OCI-LY3 (cell line): ENCODE measurements around the gene TOR1A.

ENCODE experiments used
- H2AFZ ChIP-seq: fragments of 200-600, 300-600 bp; shearing (Covaris generic); 2 replicates; pipeline ENCODE4 v1.6.0; 2014; ENCODE audit warnings: antibody characterized with exemption, low read depth, low read length
- H3K27ac ChIP-seq: fragments of 200-600, 300-600 bp; sonication (generic); 2 replicates; pipeline ENCODE4 v1.5.1; 2014; ENCODE audit warnings: mild to moderate bottlenecking, low read length, moderate library complexity, mixed read lengths
- H3K27me3 ChIP-seq: fragments of 200-600, 300-600 bp; sonication (generic); 2 replicates; pipeline ENCODE4 v1.6.1; 2014; ENCODE audit warnings: low read depth, low read length, mixed read lengths
- H3K36me3 ChIP-seq: fragments of 200-600, 300-600 bp; sonication (generic); replicated peaks from 2 replicates; pipeline ENCODE3; 2014; ENCODE audit warnings: low read depth, low read length, mixed read lengths
- H3K4me1 ChIP-seq: fragments of 300-600, 200-600 bp; sonication (generic); 2 replicates; pipeline ENCODE4 v1.6.1; 2014; ENCODE audit warnings: low read length, mixed read lengths
- H3K4me2 ChIP-seq: fragments of 200-600, 300-600 bp; sonication (generic); 2 replicates; pipeline ENCODE4 v1.6.1; 2014; ENCODE audit warnings: low read length, mixed read lengths
- H3K4me3 ChIP-seq: fragments of 300-600, 200-600 bp; sonication (generic); 2 replicates; pipeline ENCODE4 v1.5.1; 2014; ENCODE audit warnings: antibody characterized with exemption, mild to moderate bottlenecking, low read length, moderate library complexity
- H3K79me2 ChIP-seq: fragments of 300-600, 200-600 bp; shearing (Covaris generic); 2 replicates; pipeline ENCODE4 v1.6.1; 2014; ENCODE audit warnings: mild to moderate bottlenecking, low read length, mixed read lengths
- H3K9ac ChIP-seq: fragments of 300-600, 200-600 bp; shearing (Covaris generic); 2 replicates; pipeline ENCODE4 v1.6.0; 2014; ENCODE audit warnings: mild to moderate bottlenecking, low read length, moderate library complexity
- H3K9me3 ChIP-seq: fragments of 200-600, 300-600 bp; shearing (Covaris generic); 2 replicates; pipeline ENCODE4 v1.6.1; 2014; ENCODE audit warnings: low read length, mixed read lengths; ENCODE audit not compliant: insufficient read depth
- H4K20me1 ChIP-seq: fragments of 200-600, 300-600 bp; sonication (generic); 2 replicates; pipeline ENCODE4 v1.6.1; 2016; ENCODE audit warnings: low read length, mixed read lengths; ENCODE audit not compliant: insufficient read depth
- EZH2phosphoT487 ChIP-seq: fragments of 200-600 bp; shearing (Covaris generic); IDR thresholded peaks from 2 replicates; pipeline ENCODE4 v1.6.1; 2018; ENCODE audit warnings: antibody characterized with exemption, mixed run types, low read depth
- TF ChIP-seq, protein P1 (sequence below): fragments of 200-600, 300-600 bp; sonication (generic); IDR thresholded peaks from 2 replicates; pipeline ENCODE4 v1.5.1; 2014; ENCODE audit warnings: antibody characterized with exemption, low read length, low read depth

The TOR1A gene

GRCh38 chr9:129868023-129868871, 44.3 kb upstream of the TOR1A start:
- no peak overlapping the region for H3K9ac ChIP-seq
- no peak for TF ChIP-seq EZH2phosphoT487
- TF ChIP-seq, protein P1, sequence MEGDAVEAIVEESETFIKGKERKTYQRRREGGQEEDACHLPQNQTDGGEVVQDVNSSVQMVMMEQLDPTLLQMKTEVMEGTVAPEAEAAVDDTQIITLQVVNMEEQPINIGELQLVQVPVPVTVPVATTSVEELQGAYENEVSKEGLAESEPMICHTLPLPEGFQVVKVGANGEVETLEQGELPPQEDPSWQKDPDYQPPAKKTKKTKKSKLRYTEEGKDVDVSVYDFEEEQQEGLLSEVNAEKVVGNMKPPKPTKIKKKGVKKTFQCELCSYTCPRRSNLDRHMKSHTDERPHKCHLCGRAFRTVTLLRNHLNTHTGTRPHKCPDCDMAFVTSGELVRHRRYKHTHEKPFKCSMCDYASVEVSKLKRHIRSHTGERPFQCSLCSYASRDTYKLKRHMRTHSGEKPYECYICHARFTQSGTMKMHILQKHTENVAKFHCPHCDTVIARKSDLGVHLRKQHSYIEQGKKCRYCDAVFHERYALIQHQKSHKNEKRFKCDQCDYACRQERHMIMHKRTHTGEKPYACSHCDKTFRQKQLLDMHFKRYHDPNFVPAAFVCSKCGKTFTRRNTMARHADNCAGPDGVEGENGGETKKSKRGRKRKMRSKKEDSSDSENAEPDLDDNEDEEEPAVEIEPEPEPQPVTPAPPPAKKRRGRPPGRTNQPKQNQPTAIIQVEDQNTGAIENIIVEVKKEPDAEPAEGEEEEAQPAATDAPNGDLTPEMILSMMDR = no peak
- no peaks in the 10 kb centered on the region for H3K9me3 ChIP-seq

GRCh38 chr9:129867136-129868022, 43.4 kb upstream of the TOR1A start:
- no peaks in the 10 kb centered on the region for H3K27me3 ChIP-seq
- no peaks in the 10 kb centered on the region for H3K79me2 ChIP-seq
- TF ChIP-seq, protein P1 = no peak
- no peak for TF ChIP-seq EZH2phosphoT487
- no peaks in the 10 kb centered on the region for H3K4me1 ChIP-seq
- H3K27ac ChIP-seq = no peak overlapping the region
- H4K20me1 ChIP-seq = no peaks in the 10 kb centered on the region
- no peak overlapping the region for H3K9ac ChIP-seq
- H2AFZ ChIP-seq = no peak overlapping the region
- no peaks in the 10 kb centered on the region for H3K9me3 ChIP-seq
- H3K4me2 ChIP-seq = no peak overlapping the region
- no peaks in the 10 kb centered on the region for H3K36me3 ChIP-seq
- H3K4me3 ChIP-seq = no peak overlapping the region

More at GRCh38 chr9:129868023-129868871, 44.3 kb upstream of the TOR1A start:
- no peaks in the 10 kb centered on the region for H3K4me1 ChIP-seq
- no peak overlapping the region for H2AFZ ChIP-seq
- H3K4me2 ChIP-seq = no peak overlapping the region
- H4K20me1 ChIP-seq = no peaks in the 10 kb centered on the region
- no peaks in the 10 kb centered on the region for H3K36me3 ChIP-seq
- H3K79me2 ChIP-seq = no peaks in the 10 kb centered on the region
- no peaks in the 10 kb centered on the region for H3K27me3 ChIP-seq
- H3K27ac ChIP-seq = no peak overlapping the region
- H3K4me3 ChIP-seq = no peak overlapping the region

DNA sequence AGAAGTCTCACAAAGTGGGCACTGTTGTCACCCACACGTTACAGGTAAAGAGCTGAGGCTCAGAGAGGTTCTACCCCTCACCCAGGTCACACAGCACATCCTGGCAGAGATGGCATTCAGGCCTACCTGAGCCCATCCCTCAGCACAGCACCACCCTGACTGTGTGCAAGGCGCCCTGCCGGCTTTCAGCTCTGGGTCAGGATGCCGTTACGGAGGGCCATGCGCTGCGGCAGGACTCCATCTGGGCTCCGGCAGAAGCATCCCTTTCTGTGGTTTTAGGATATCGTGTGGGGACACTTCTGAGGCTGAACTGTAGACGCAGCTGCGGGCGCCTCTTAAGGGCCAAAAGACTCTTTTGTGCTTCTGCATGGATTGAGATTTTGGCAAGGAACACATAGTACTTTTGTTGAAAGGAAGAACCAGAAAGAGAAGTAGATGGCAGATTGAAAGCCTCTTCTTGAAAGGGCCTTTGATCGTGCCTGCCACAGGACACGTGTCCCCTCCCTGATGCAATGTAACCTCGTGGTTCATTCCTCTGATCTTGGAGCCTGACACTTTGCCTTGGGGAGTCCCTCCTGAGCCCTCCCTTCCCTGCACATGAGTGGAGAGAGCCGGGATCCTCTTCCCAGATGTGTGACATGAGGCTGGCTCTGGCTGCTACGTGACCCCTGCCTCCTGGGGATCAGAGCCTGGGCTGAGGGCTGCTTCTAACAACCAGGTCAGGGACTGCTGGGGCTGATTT, 42.6 kb upstream of the TOR1A start:
- Histone ChIP-seq H4K20me1 (no peaks in the 10 kb centered on the region), H3K9me3 (no peaks in the 10 kb centered on the region), H3K4me3 (no peak overlapping the region), H3K4me1 (no peaks in the 10 kb centered on the region), H3K79me2 (no peaks in the 10 kb centered on the region), H3K27ac (no peak overlapping the region), H2AFZ (no peak overlapping the region), H3K4me2 (no peak overlapping the region), H3K9ac (no peak overlapping the region), H3K36me3 (peaks cover 3% of the 10 kb centered on the region), H3K27me3 (no peaks in the 10 kb centered on the region)
- TF ChIP-seq, protein P1 = no peak
- TF ChIP-seq EZH2phosphoT487 = no peak
